H9 (cell line): ENCODE results near the gene CXXC1. TPM values are rescaled to one million over a fixed set of nuclear protein-coding genes. Genes with fewer than 3 reads are reported as not detected.

Experiments
- DNase-seq: peaks from one replicate; pipeline ENCODE4 v3.0.0-alpha.2; 2017
- H2AFZ ChIP-seq: one replicate; pipeline ENCODE4 v1.6.1; 2013; ENCODE audit warnings: mild to moderate bottlenecking, low read length, control low read depth, moderate library complexity
- H2AK5ac ChIP-seq: 2 replicates; pipeline ENCODE4 v1.6.1; 2013; ENCODE audit warnings: low read length, control low read depth, mixed read lengths; ENCODE audit not compliant: insufficient read length
- H2BK120ac ChIP-seq: one replicate; pipeline ENCODE4 v1.6.1; 2013; ENCODE audit warnings: low read depth, mild to moderate bottlenecking, low read length, control low read depth, inconsistent platforms; ENCODE audit not compliant: poor library complexity, severe bottlenecking
- H2BK12ac ChIP-seq: 2 replicates; pipeline ENCODE4 v1.6.1; 2013; ENCODE audit warnings: low read length, control low read depth, mixed read lengths, low read depth; ENCODE audit not compliant: insufficient read length
- H2BK15ac ChIP-seq: 2 replicates; pipeline ENCODE4 v1.6.1; 2013; ENCODE audit warnings: low read depth, low read length, control low read depth
- H2BK20ac ChIP-seq: one replicate; pipeline ENCODE4 v1.6.1; 2013; ENCODE audit warnings: low read depth, mild to moderate bottlenecking, low read length, control low read depth, inconsistent platforms; ENCODE audit not compliant: poor library complexity, severe bottlenecking
- H2BK5ac ChIP-seq: 2 replicates; pipeline ENCODE4 v1.6.1; 2013; ENCODE audit warnings: low read length, control low read depth, mixed read lengths; ENCODE audit not compliant: insufficient read length
- H3K14ac ChIP-seq: 2 replicates; pipeline ENCODE4 v1.6.1; 2013; ENCODE audit warnings: low read length, control low read depth; ENCODE audit not compliant: insufficient read depth
- H3K18ac ChIP-seq: 2 replicates; pipeline ENCODE4 v1.6.1; 2013; ENCODE audit warnings: low read depth, mild to moderate bottlenecking, mixed read lengths, low read length, control low read depth; ENCODE audit not compliant: insufficient read length
- H3K23ac ChIP-seq: 2 replicates; pipeline ENCODE4 v1.6.1; 2013; ENCODE audit warnings: low read length, control low read depth, mixed read lengths, low read depth; ENCODE audit not compliant: insufficient read length
- H3K23me2 ChIP-seq: 2 replicates; pipeline ENCODE4 v1.6.1; 2013; ENCODE audit warnings: low read depth, mild to moderate bottlenecking, mixed read lengths, low read length, control low read depth; ENCODE audit not compliant: insufficient read length, poor library complexity, severe bottlenecking
- H3K27ac ChIP-seq: 2 replicates; pipeline ENCODE4 v1.5.1; 2013; ENCODE audit warnings: low read length, control low read depth, mixed read lengths, low read depth; ENCODE audit not compliant: insufficient read length
- H3K27me3 ChIP-seq: 2 replicates; pipeline ENCODE4 v1.6.1; 2013; ENCODE audit warnings: low read length, control low read depth, inconsistent platforms; ENCODE audit not compliant: insufficient read depth
- H3K4ac ChIP-seq: 2 replicates; pipeline ENCODE4 v1.6.1; 2013; ENCODE audit warnings: low read depth, mild to moderate bottlenecking, control low read depth, inconsistent platforms, low read length, moderate library complexity
- H3K4me1 ChIP-seq: 2 replicates; pipeline ENCODE4 v1.6.1; 2013; ENCODE audit warnings: low read length, control low read depth, inconsistent platforms; ENCODE audit not compliant: insufficient read depth
- H3K4me2 ChIP-seq: 2 replicates; pipeline ENCODE4 v1.6.1; 2013; ENCODE audit warnings: low read length, control low read depth, mixed read lengths; ENCODE audit not compliant: insufficient read length, insufficient read depth
- H3K56ac ChIP-seq: 2 replicates; pipeline ENCODE4 v1.6.1; 2013; ENCODE audit warnings: low read depth, mild to moderate bottlenecking, mixed read lengths, low read length, control low read depth; ENCODE audit not compliant: insufficient read length
- H3K79me1 ChIP-seq: 2 replicates; pipeline ENCODE4 v1.6.1; 2013; ENCODE audit warnings: low read depth, mild to moderate bottlenecking, moderate library complexity, low read length, control low read depth, inconsistent platforms; ENCODE audit not compliant: insufficient read depth, poor library complexity, severe bottlenecking
- H3K79me2 ChIP-seq: 2 replicates; pipeline ENCODE4 v1.6.1; 2013; ENCODE audit warnings: low read length, control low read depth, inconsistent platforms; ENCODE audit not compliant: insufficient read depth
- H3K9ac ChIP-seq: 2 replicates; pipeline ENCODE4 v1.6.1; 2013; ENCODE audit warnings: low read length, control low read depth, mixed read lengths; ENCODE audit not compliant: insufficient read length; ENCODE audit errors: extremely low read depth
- H3K9me3 ChIP-seq: one replicate; pipeline ENCODE4 v1.6.1; 2013; ENCODE audit warnings: low read depth, low read length, inconsistent platforms; ENCODE audit not compliant: control insufficient read depth
- H3T11ph ChIP-seq: one replicate; pipeline ENCODE4 v1.6.1; 2013; ENCODE audit warnings: mild to moderate bottlenecking, low read length, control low read depth, inconsistent platforms
- H4K20me1 ChIP-seq: one replicate; pipeline ENCODE4 v1.6.1; 2013; ENCODE audit not compliant: control insufficient read depth, insufficient read length, insufficient read depth
- H4K5ac ChIP-seq: 2 replicates; pipeline ENCODE4 v1.6.1; 2013; ENCODE audit warnings: low read depth, mild to moderate bottlenecking, mixed read lengths, low read length, control low read depth; ENCODE audit not compliant: insufficient read length
- H4K8ac ChIP-seq: replicated peaks from 2 replicates; pipeline ENCODE4 v1.6.1; 2013; ENCODE audit warnings: low read length, control low read depth, mixed read lengths, low read depth; ENCODE audit not compliant: insufficient read length
- H4K91ac ChIP-seq: 2 replicates; pipeline ENCODE4 v1.6.1; 2013; ENCODE audit warnings: low read depth, mild to moderate bottlenecking, moderate library complexity, mixed read lengths, low read length, control low read depth; ENCODE audit not compliant: insufficient read length
- H3K27ac Mint-ChIP-seq, 3 experiments: 2 replicates in 2 of 3; 3 replicates in 1 of 3; pipeline ENCODE4 v1.8.0; 2020 to 2021; ENCODE audit warnings: mixed read lengths in 3 of 3, mild to moderate bottlenecking in 1 of 3, moderate library complexity in 1 of 3
- H3K27me3 Mint-ChIP-seq: 2 replicates; pipeline ENCODE4 v1.8.0; 2021; ENCODE audit warnings: low read depth, mild to moderate bottlenecking, moderate library complexity, mixed read lengths
- H3K36me3 Mint-ChIP-seq, 3 experiments: 2 replicates in 2 of 3; 3 replicates in 1 of 3; pipeline ENCODE4 v1.8.0; 2020 to 2021; ENCODE audit warnings: low read depth in 3 of 3, mixed read lengths in 3 of 3; ENCODE audit not compliant: insufficient read depth in 1 of 3
- H3K4me1 Mint-ChIP-seq, 2 experiments: 2 replicates each; pipeline ENCODE4 v1.8.0; 2020; ENCODE audit warnings: mixed read lengths in 2 of 2
- H3K4me3 Mint-ChIP-seq, 2 experiments: 2 replicates in 1 of 2; 3 replicates in 1 of 2; pipeline ENCODE4 v1.8.0; 2020 to 2021; ENCODE audit warnings: mild to moderate bottlenecking in 2 of 2, mixed read lengths in 2 of 2, moderate library complexity in 1 of 2
- H3K9me3 Mint-ChIP-seq, 2 experiments: 2 replicates in 1 of 2; 3 replicates in 1 of 2; pipeline ENCODE4 v1.8.0; 2020; ENCODE audit warnings: mild to moderate bottlenecking in 2 of 2, mixed read lengths in 2 of 2, moderate library complexity in 1 of 2
- WGBS: extraction: QIAGEN DNeasy Blood & Tissue Kit; methylation state at CpG from one replicate; pipeline ENCODE4 v1.1.7; 2013; ENCODE audit warnings: missing lambda C conversion rate, low lambda C conversion rate, mixed read lengths; ENCODE audit not compliant: insufficient read length; ENCODE audit errors: extremely low coverage; 5-methylcytosine and 5-hydroxymethylcytosine counted together
- total RNA-seq: library from RNA; stranded (reverse); gene quantifications from 2 replicates; pipeline ENCODE4 v1.2.1, GENCODE V29; 2021
- TF ChIP-seq, protein P1 (sequence below): fragments of 200-600 bp; sonication (generic); conservative IDR thresholded peaks from 3 replicates; pipeline ENCODE4 v1.8.0; 2021; ENCODE audit warnings: antibody characterized with exemption, mild to moderate bottlenecking

Gene CXXC1
- total RNA-seq, 1 experiment from 2014 or later, result 95.9 TPM

DNA sequence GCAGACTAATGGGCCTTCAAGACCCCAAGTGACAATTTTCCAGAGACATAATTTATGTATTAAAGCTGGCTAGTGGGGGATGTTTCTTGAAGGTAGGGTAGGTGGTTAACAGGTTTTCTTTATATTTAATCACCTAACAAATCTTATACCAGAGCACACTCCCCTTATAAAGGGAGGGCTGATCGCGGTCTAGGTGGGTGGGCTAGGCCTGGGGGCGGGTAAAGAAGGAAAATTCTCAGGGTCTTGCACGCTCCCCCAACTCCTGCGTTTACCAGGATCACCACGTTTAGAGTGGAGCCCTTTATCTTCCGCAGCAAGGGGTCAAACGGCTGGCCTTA, 19.9 kb upstream of the CXXC1 start:
- Mint-ChIP-seq H3K9me3 (peaks cover 4 to 7% of the 10 kb centered on the region in 2 experiments; a peak in 4 of 5 replicates), H3K4me1 (peaks cover 4 to 6% of the 10 kb centered on the region in 2 experiments; a peak in 3 of 4 replicates), H3K27me3 (peaks cover 74% of the 10 kb centered on the region), H3K36me3 (no peaks in the 10 kb centered on the region), H3K4me3 (peak overlapping the region; percentile 67 to 74), H3K27ac (no peak overlapping the region)
- H3K9me3 ChIP-seq, result no peaks in the 10 kb centered on the region
- H3K9ac ChIP-seq, result no peak overlapping the region
- H4K20me1 ChIP-seq, result no peaks in the 10 kb centered on the region
- H3K23me2 ChIP-seq, result no peaks in the 10 kb centered on the region
- H2BK15ac ChIP-seq, result no peak overlapping the region
- H3K56ac ChIP-seq, result no peak overlapping the region
- no peak overlapping the region for H3K23ac ChIP-seq
- H2BK120ac ChIP-seq, result no peak overlapping the region
- H3T11ph ChIP-seq, result no peak overlapping the region
- WGBS, result no CpG with 5 or more reads among the region's 8 CpGs
- no peak overlapping the region for H2AFZ ChIP-seq
- no peak overlapping the region for H3K4ac ChIP-seq
- no peak overlapping the region for H2BK20ac ChIP-seq
- H4K91ac ChIP-seq, result no peak overlapping the region
- TF ChIP-seq, protein P1, sequence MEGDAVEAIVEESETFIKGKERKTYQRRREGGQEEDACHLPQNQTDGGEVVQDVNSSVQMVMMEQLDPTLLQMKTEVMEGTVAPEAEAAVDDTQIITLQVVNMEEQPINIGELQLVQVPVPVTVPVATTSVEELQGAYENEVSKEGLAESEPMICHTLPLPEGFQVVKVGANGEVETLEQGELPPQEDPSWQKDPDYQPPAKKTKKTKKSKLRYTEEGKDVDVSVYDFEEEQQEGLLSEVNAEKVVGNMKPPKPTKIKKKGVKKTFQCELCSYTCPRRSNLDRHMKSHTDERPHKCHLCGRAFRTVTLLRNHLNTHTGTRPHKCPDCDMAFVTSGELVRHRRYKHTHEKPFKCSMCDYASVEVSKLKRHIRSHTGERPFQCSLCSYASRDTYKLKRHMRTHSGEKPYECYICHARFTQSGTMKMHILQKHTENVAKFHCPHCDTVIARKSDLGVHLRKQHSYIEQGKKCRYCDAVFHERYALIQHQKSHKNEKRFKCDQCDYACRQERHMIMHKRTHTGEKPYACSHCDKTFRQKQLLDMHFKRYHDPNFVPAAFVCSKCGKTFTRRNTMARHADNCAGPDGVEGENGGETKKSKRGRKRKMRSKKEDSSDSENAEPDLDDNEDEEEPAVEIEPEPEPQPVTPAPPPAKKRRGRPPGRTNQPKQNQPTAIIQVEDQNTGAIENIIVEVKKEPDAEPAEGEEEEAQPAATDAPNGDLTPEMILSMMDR, result no peak
- no peak overlapping the region for H4K8ac ChIP-seq
- no peak overlapping the region for H3K27ac ChIP-seq
- no peaks in the 10 kb centered on the region for H3K4me1 ChIP-seq
- H2BK5ac ChIP-seq, result no peak overlapping the region
- H4K5ac ChIP-seq, result no peak overlapping the region
- peak overlapping the region; percentile 71 for H3K4me2 ChIP-seq
- no peaks in the 10 kb centered on the region; the same call in 1 of the 2 replicates for H3K27me3 ChIP-seq
- H3K79me1 ChIP-seq, result no peaks in the 10 kb centered on the region
- no peak for DNase-seq
- no peak overlapping the region for H3K14ac ChIP-seq
- no peaks in the 10 kb centered on the region for H3K79me2 ChIP-seq
- no peak overlapping the region for H2BK12ac ChIP-seq
- no peak overlapping the region for H3K18ac ChIP-seq
- no peak overlapping the region for H2AK5ac ChIP-seq
